EH (cell line): ENCODE results near the gene MACROD2.

Source experiments
- DNase-seq: peaks from one replicate; pipeline ENCODE4 v3.0.0-alpha.2; 2015; ENCODE audit warnings: low read depth

Gene MACROD2

DNA sequence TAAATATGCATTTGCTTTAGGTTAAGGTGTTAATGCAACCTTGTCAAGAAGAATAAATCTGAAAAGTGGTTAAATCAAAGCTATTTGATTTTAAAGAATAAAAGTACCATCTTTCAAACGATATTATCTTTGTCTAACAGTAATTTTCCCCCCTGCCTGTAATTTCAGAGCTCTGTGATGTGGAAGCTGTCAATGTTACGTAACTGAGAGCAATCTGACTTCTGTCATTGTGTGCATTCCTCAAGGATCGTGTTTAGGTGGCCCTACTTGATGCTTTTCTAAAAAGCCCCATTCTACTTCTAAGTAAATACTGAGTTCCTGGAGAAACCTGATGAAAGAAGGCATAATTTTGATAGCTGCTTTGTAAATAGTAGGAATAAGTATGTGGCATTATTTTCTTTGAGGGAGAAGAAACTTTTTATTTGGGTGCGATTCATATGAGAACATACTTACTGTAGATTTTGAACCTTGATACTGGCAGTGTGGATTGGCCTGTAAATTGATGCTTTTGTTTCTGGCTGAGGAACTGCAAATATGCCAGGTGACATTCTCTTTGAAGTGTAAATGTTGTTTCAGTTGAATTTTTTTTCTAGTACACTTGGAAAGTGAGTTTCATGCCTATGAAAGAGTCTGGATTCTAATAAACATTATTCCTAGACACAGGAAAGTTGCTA is 871.7 kb downstream of the MACROD2 start:
- DNase-seq, result no peak

DNA sequence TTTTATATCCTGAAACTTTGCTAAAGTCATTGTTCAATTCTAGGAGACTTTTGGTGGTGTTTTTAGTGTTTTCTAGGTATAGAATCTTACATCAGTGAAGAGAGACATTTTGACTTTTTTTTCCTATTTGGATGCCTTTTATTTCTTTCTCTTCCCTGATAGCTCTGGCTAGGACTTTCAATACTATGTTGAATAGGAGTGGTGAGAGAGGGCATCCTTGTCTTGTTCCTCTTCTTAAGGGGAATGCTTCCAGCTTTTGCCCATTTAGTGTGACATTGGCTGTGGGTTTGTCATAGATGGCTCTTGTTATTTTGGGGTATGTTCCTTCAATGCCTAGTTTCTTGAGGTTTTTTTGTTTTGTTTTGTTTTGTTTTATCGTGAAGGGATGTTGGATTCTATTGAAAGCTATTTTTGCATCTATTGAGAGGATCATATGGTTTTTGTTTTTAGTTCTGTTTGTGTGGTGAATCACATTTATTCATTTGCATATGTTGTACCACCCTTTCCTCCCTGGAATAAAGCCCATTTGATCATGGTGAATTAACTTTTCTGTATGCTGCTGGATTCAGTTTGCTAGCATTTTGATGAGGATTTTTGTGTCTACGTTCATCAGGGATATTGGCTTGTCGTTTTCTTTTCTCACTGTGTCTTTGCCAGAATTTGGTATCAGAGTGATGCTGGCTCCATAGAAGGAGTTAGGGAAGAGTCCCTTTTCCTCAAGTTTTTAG is 882.1 kb downstream of the MACROD2 start:
- DNase-seq, result no peak

DNA sequence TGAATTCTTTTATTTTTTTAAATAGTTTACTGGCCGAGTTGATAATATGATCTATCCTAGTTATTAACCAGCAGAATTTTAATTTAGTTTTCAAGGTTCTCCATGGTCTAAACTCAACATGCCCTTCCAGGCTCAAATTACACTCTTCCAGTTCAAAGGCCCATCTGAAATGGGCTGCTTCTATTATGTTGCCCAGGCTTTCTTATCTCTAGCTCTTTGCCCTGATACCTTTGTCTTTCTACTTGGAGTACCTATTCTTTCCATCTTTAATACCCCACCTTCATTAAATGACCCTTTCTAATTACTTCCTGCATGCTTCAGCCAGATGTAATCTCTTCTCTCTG is 883.3 kb downstream of the MACROD2 start:
- no peak for DNase-seq

DNA sequence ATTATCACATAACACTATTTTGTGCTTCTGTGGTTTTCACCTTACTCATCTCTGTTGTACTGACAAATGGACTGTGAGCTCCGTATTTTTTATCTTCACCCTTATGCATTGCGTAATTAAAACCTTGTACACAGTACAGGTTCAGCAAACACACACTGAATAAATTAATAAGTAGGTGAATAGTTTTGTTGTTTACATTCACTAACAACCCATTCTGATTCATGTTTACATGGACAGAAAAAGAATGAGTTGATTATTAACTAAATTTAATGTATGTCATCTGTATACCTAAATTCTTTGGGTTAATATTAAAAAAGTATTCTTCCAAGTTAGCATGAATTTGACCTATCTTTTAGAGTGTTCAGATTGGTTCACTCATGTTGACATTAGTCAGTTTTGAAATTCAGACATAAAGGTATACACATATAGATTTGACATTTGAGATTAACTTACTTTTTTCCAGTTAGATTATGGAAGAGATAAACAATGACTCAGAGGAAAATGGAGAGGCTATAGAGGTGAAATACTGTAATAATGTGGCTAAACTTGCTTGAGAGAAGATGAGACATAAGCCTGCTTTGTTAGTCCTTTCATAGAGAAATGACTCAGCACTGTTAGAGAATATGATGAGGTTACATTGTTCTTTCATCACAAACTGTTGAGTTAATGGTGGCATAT is 883.8 kb downstream of the MACROD2 start:
- peak; percentile 75 for DNase-seq

DNA sequence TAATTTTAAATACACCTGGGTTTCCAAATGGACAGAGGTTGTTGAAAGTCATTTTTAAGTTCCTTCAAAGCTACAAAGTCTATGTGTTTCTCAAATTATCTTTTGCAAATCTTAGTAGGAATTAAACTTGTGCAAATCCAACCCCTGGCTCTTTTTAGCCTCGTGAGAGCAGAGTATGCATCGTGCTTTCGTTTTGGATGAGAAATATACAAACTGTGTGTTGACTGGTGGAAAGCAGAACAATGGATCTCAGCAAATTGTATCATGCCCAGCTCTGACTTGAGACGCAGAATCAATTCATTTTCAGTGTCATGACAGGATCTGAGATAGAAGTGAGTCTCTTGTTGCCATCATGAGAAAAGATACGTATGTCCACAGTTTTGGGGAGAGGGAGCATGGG is 884.5 kb downstream of the MACROD2 start:
- DNase-seq, result no peak

DNA sequence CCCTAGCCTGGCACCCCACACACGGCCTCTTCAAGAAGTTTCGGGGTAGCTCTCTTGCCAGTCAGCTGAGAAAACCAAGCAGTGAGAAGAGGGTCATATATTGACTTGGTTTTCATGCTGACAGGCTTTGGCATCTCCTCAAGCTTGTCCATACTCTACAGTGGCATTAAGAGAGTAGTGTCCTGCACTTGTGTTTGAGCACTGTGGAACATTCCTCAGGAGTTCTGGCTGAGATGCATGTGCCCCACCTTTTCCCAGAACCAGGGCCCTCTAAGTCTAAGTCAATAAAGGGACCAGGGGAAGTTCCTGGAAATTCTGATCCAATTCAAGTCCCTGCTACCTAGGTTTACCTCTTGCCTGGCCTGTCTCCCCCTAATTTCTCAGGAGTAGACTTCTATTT is 886.2 kb downstream of the MACROD2 start:
- no peak for DNase-seq

DNA sequence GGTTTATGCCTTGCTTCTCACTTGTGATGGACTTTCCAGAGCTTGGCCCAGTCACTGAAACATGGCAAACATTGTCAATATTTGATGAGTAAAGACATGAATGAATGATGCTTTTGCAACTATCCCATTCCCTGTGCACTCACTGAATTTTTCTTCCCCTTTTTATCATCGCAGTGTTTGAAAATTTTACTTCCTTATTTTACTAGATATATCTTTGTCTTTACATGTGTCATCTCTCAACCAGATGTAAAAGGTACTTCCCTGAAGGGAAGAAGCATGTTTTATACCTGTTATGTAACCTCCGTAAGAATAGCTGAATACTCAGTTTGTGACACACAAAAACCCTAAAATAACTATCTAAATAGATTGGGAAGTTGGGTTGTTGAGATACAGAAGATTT is 886.8 kb downstream of the MACROD2 start:
- DNase-seq, result no peak

DNA sequence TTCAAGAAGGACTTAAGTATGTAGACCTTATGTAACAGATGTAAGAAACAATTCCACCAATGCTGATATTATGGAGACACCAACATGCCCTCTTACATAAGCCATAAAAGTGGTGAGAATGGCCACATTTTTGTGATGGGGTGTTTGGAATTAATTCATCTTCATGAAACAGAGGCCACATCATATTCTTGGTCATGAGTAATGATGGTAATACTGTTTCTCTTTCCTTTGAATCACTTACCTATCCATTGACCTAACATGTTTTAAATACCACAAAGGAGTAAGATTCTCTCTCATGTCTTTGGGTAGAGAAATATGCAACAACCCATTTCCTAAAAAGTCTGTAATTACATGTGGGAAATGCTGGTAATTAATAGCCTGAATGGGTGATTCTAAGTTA is 887.5 kb downstream of the MACROD2 start:
- no peak for DNase-seq

DNA sequence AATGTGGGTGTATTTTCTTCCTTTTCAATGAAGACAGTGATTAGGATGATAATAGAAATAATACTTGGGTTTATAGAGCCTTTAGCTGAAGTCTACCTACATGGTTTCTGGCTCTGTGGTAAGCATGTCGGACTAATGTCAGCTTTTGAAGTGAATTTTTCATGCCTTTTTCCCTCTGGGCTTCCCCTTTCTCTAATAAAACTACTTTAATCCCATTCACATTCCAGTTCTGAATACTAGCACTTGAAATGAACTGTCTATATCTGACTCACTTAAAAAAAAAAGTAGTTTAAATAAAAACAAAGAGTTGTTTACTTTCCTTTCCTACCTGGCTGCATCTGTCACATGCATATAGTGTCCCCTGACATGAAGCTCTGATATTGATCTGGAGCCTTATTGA is 888.0 kb downstream of the MACROD2 start:
- DNase-seq, result no peak

DNA sequence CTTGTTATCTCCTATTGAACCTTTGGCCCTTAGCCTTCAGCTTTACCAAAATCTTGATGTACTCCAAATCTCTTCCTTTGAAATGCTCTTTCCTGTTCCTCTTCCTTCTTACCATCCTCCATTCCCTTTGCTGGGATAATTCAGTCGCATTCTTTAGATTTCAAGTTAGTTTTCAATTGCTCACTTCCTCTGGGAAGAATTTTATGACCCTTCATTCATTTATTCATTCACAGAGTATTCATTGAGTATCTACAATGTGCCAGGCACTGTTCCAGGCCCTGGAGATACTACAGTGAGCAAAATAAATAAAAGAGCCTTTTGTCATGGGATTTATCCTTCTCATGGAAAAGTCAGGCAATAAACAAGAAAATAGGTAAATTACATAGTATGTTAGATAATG is 890.3 kb downstream of the MACROD2 start:
- DNase-seq, result peak; percentile 58

DNA sequence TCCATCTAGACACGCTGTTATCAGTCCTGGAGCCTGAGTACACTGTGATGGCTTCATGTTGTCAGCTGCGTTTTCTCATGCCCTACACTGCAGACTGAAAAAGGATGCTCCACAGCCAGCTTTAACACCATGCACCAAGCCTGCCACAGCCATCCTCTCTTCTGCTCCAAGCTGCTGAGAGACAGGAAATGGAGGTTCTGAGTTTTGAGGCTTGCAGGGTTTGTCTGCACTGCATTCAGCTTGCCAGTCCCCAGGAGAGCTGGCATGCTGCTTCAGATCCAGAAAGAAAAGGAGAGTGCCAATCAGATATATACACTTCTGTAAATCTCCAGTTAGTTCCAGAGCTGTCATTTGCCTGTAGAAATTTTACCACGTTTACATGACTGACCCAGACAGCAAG is 892.8 kb downstream of the MACROD2 start:
- peak; percentile 26 for DNase-seq

DNA sequence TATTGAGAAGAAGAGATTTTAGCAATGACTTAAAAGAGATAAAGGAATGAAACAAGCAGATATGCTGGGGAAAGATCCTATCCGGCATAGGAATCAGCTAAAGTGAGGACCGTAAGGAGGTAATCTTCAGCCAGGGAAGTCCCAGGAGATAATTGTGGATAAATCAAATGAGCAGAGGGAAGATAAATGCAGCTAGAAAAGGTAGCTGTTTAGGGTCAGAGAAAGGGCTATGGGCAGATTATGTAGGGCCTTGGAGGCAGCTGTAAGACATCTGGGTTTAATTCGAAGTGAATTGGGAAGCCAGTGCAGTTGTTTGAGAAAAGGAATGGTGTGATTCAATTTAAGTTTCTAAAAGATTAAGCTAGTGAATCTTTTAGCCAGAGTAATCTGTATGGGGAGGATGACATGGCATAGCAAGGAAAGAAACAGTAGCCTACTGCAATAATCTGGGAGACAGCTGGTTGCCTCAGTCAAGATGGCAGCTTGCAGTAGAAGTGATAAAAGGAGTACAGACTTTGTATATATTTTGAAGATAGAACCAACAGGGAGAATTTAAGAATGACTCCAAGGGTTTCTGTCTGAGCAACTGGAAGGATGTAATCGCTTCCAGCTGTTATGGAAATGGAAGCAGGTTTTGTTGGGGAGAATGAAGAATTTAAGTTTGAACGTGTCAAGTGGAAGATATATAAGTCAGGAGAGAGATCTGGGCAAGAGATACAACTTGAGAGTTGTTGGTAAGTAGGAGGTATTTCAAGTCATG is 894.4 kb downstream of the MACROD2 start:
- no peak for DNase-seq

DNA sequence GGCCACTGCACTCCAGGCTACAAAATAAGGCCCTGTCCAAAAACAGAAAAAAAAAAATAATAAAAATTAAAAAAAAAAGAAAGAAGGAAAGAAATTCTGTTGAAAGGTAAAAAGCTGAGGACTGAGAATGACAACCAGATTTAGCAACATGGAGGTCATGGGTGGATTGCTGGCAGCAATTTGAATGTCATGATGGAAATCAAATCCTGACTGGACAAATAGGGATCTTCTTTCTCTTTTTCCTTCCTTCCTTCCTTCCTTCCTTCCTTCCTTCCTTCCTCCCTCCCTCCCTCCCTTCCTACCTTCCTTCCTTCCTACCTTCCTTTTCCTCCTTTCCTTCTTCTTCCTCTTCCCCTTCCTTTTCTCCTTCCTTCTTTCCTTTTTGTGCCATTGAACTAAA is 895.4 kb downstream of the MACROD2 start:
- DNase-seq, result no peak

DNA sequence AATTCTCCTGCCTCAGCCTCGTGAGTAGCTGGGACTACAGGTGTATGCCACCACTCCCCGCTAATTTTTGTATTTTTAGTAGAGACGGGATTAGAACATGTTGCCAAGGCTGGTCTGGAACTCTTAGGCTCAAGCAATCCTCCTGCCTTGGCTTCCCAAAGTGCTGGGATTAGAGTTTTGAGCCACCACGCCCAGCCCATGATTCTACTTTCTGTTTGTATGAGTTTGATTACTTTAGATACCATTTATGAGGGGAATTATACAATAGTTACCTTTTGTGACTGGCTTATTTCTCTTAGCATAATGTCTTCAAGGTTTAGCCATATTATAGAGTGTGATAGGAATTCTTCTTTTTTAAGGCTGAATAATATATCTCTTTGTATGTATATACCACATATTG is 897.5 kb downstream of the MACROD2 start:
- no peak for DNase-seq

DNA sequence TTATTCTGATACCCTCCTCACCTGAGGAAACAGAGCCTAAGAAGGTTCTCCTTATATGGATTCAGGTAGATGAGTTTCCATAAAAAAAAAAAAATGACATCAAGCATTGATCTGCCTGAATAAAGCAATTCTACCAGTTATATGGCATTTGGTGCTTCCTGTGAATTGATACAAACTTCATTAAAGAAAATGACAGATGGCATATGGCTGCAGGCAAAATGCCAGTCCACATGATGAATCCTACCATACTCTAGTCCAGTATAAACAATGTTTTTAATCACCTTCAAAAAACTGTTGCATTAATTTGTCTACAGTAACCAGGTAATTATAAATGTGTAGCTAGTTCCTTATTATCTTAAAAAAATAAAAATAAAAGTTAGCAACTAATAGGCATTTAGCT is 901.3 kb downstream of the MACROD2 start:
- no peak for DNase-seq

DNA sequence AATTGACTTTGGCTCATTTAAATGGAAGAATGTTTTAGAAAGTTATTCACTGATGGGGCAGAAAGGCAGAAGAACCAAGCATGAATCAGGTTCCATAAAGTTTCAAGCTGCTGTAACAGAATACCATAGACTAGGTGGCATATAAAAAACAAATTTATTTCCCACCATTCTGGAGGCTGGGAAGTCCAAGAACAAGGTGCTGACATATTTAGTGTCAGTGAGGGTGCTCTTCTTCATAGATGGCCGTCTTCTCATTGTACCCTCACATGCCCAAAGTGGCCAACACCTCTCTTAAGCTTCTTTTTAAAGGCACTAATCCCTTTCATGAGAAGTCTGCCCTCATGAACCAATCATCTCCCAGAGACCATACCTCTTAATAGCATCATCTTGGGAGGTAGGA is 902.3 kb downstream of the MACROD2 start:
- no peak for DNase-seq

DNA sequence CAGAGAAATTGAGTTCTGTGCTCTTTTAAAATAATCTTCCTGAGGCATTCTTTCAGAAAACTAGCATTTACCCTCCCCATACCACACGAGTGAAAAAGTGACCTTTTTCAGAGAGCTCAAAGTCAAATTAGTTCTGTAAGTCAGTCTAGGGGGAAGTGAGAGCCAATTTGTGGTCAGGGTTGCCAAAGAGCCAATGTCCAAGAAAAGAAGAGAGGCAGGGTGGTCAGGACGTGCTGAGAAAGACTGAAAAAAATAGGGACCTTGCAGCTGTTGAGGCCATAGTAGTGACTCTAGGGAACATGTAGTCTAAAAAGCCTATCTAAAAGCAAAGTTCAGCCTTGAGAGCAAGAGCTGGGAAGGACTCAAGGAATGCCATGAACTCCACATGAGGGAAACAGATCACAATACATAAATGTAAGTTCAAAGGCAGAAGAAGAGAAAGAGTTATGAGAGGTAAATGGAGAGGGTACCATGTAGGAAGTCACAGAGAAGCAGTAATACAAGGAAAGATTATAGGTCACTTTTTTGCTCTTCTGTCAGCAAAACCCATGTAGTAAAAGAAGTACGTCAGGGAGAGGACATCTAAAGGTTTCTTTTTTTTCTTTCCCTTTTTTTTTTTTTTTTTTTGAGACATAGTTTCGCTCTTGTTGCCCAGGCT is 907.2 kb downstream of the MACROD2 start:
- no peak for DNase-seq

DNA sequence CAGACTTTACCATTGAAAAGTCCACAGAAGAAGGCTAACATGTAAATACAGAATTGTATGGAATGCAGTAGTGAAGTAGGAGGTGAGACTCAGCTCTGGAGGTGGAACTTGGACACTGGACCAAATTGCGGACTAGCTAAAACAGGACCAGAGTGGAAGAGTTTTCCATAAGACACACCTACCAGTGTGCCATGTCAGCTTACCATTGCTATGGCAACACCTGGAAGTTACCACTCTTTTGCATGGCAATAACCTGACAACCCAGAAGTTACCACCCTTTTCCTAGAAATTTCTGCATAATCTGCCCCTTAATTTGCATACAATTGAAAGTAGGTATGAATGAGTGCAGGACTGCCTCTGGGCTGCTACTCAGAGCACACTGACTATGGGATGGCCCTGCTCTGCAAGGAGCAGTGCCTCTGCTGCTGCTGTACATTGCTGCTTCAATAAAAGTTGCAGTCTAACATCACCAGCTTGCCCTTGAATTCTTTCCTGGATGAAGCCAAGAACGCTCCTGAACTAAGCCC is 911.7 kb downstream of the MACROD2 start:
- no peak for DNase-seq

DNA sequence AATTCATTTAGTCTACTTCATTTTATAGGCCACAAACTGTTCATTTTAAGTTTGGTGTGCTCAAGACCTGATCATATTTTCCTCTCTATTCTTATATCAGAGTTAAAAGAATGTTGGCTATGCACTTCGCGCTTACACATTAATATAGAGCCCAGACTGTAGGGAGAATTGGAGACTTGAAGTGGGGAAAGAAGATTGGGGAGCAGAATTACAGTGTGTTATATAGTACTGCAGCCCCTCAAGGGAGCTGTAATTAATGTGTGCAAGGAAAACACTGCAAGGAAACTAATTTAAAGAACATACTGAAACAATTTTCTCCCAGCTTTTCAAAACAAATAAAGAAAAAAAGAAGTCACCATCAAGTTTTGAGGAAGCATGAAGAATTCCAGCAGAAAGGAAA is 914.8 kb downstream of the MACROD2 start:
- DNase-seq, result no peak

DNA sequence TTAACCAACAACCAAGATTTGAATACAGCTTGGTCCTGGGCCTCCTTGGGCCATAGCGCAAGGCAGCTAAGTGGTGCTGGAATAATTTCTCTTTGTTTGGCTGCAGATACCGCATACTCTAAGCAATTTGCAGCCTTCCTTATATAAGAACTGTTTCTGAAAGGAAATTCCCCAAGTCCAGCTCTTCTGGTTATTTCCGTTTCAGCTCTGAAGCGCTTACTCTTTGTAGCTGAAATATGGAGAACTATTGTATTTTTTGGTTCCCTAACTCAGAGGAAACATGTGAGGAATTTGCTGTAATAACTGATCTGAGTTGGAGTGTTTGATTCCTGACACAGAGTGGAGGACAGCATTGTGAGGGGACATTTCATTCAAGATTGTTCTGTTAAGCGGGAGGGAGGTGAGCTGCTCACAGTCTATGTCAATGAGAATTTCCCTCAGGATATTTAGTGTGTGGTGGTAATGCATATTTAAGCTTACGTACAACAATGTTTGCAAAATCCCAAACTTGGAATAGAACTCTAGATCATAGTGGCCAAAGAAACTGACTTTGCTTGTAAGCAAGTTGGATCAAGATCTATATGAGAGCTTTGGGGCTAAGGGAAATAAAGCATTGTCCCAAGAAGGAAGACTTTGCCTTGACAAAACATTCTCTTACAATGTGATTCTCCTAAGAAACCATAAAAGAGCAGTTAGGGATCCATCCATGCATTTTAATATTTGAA is 918.7 kb downstream of the MACROD2 start:
- DNase-seq, result no peak

DNA sequence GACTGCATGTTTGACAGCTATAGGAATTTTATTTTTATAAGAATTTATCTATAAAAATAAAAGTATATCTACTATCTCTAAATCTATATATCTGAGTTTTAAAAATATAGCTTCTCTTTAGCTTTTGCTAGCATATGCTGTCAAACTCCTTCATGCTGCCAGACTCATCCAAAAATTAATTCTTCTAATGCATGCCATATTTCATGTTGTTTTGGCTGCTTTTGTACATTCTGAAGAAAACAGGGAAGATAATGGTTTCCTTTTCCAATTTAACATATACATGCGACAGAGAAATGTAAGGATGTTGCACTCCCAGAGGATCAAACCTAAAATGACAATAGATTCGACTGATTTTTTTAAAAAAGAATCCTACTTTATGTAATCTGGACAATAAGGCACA is 919.3 kb downstream of the MACROD2 start:
- DNase-seq, result no peak
